K562 (cell line): ENCODE results near the gene DENND6A. TPM values are rescaled to one million over a fixed set of nuclear protein-coding genes. Genes with fewer than 3 reads are reported as not detected.

Experiments used
- BRCA1 ChIP-seq, 2 experiments: fragments of 450-650 bp in 1 of 2; sonication (generic) in 1 of 2; formaldehyde crosslinking in 1 of 2; IDR thresholded peaks; 2 replicates each; pipeline versions ENCODE4 v1.5.0 to v1.6.1; 2017 to 2020; ENCODE audit warnings: mild to moderate bottlenecking in 1 of 2, missing genetic modification reagents in 1 of 2
- DPF2 ChIP-seq: fragments of 450-650 bp; IDR thresholded peaks from 2 replicates; pipeline ENCODE4 v1.6.1; 2016
- E2F3 ChIP-seq: fragments of 250-450 bp; sonication (Bioruptor Pico); IDR thresholded peaks from 2 replicates; pipeline ENCODE4 v1.4.0; 2020; ENCODE audit warnings: mild to moderate bottlenecking
- ETV6 ChIP-seq, 3 experiments: fragments of 150-350 bp in 1 of 3; sonication (generic) in 1 of 3; formaldehyde crosslinking in 1 of 3; IDR thresholded peaks; 2 replicates each; pipeline versions ENCODE4 v1.6.1 to v1.8.0; 2014 to 2022; ENCODE audit warnings: borderline replicate concordance in 2 of 3, low read depth in 2 of 3, antibody characterized with exemption in 1 of 3, low read length in 1 of 3, mild to moderate bottlenecking in 1 of 3, missing genetic modification reagents in 1 of 3
- HMG20A ChIP-seq: fragments of 450-650 bp; formaldehyde crosslinking; conservative IDR thresholded peaks from 2 replicates; pipeline ENCODE4 v1.4.0; 2020; ENCODE audit warnings: mild to moderate bottlenecking, mixed read lengths
- KLF10 ChIP-seq: fragments of 250-450 bp; sonication (Bioruptor Pico); IDR thresholded peaks from 2 replicates; pipeline ENCODE4 v1.6.1; 2021; ENCODE audit warnings: matching md5 sums
- MEF2A ChIP-seq: IDR thresholded peaks from 2 replicates; pipeline ENCODE4 v1.6.1; 2011; ENCODE audit warnings: low read depth, mild to moderate bottlenecking, low read length, moderate library complexity; ENCODE audit not compliant: control insufficient read depth
- NCOA1 ChIP-seq: fragments of 450-650 bp; IDR thresholded peaks from 2 replicates; pipeline ENCODE4 v1.6.1; 2016; ENCODE audit warnings: low read depth
- RB1 ChIP-seq: fragments of 450-650 bp; IDR thresholded peaks from 2 replicates; pipeline ENCODE4 v1.6.1; 2017; ENCODE audit warnings: low read depth, mild to moderate bottlenecking
- RBBP5 ChIP-seq: fragments of 200-600 bp; sonication (generic); IDR thresholded peaks from 2 replicates; pipeline ENCODE4 v1.6.1; 2012; ENCODE audit warnings: borderline replicate concordance, mild to moderate bottlenecking, low read length, control low read depth, inconsistent platforms; ENCODE audit not compliant: insufficient read depth, poor library complexity, severe bottlenecking
- STAT5B ChIP-seq: fragments of 250-450 bp; sonication (Bioruptor Pico); IDR thresholded peaks from 2 replicates; pipeline ENCODE4 v1.8.0; 2021; ENCODE audit warnings: mild to moderate bottlenecking, inconsistent platforms
- ZNF436 ChIP-seq: fragments of 250-450, 450-650 bp; sonication (Bioruptor Pico); formaldehyde crosslinking; IDR thresholded peaks from 2 replicates; pipeline ENCODE4 v1.7.0; 2020; ENCODE audit warnings: mild to moderate bottlenecking
- ZNF699 ChIP-seq: fragments of 250-450 bp; sonication (Bioruptor Pico); IDR thresholded peaks from 2 replicates; pipeline ENCODE4 v1.8.0; 2021; ENCODE audit warnings: mild to moderate bottlenecking, moderate library complexity; ENCODE audit not compliant: insufficient replicate concordance
- ZNF76 ChIP-seq: fragments of 250-450 bp; sonication (Bioruptor Pico); IDR thresholded peaks from 2 replicates; pipeline ENCODE4 v1.4.0; 2020; ENCODE audit warnings: mild to moderate bottlenecking, moderate library complexity, borderline replicate concordance
- polyA plus RNA-seq, 8 experiments: library from polyadenylated mRNA; depleted of rRNA in 4 of 8; stranded (reverse) in 5 of 8; unstranded in 3 of 8; fragments of >200 nt; fragmentation: Nextera tagmentation in 2 of 8; fragmentation: Illumina TruSeq in 1 of 8; extraction: Ambion mirVana in 2 of 8; extraction: Trizol in 1 of 8; gene quantifications; 2 replicates each; pipeline versions ENCODE4 v1.2.1 to v1.2.3, GENCODE V29; 2011 to 2014; ENCODE audit warnings: inconsistent platforms in 1 of 8, missing spikeins in 1 of 8
- total RNA-seq, 7 experiments: library from RNA; depleted of rRNA in 6 of 7; stranded (reverse); fragments of >200 nt in 6 of 7; fragmentation: Illumina TruSeq in 2 of 7; extraction: Trizol in 2 of 7; gene quantifications; 2 replicates each; pipeline versions ENCODE4 v1.2.1 to v1.2.3, GENCODE V29; 2011 to 2021; ENCODE audit warnings: low replicate concordance in 1 of 7
- TF ChIP-seq, protein P1 (sequence below): fragments of 450-650 bp; IDR thresholded peaks from 2 replicates; pipeline ENCODE4 v1.7.1; 2018; ENCODE audit warnings: mild to moderate bottlenecking, low read depth; ENCODE audit not compliant: partially characterized antibody
- TF ChIP-seq, protein P2 (sequence below): fragments of 450-650 bp; formaldehyde crosslinking; IDR thresholded peaks from 2 replicates; pipeline ENCODE4 v1.4.0; 2020; ENCODE audit warnings: mild to moderate bottlenecking
- TF ChIP-seq, protein P3 (sequence below): fragments of 250-450 bp; sonication (Bioruptor Pico); IDR thresholded peaks from 2 replicates; pipeline ENCODE4 v1.5.0; 2021; ENCODE audit warnings: mild to moderate bottlenecking, borderline replicate concordance
- TF ChIP-seq, protein P4 (sequence below): sonication (generic); formaldehyde crosslinking; IDR thresholded peaks from 2 replicates; pipeline ENCODE4 v1.8.0; 2022; ENCODE audit warnings: missing genetic modification reagents, mild to moderate bottlenecking, borderline replicate concordance

Gene DENND6A
- total and polyA plus RNA-seq, 9 of the 15 experiments (the other 6 are each of a cell fraction or from before 2014, with no cell fraction given) = 1.5 to 12.7 (median 7.1) TPM

DNA sequence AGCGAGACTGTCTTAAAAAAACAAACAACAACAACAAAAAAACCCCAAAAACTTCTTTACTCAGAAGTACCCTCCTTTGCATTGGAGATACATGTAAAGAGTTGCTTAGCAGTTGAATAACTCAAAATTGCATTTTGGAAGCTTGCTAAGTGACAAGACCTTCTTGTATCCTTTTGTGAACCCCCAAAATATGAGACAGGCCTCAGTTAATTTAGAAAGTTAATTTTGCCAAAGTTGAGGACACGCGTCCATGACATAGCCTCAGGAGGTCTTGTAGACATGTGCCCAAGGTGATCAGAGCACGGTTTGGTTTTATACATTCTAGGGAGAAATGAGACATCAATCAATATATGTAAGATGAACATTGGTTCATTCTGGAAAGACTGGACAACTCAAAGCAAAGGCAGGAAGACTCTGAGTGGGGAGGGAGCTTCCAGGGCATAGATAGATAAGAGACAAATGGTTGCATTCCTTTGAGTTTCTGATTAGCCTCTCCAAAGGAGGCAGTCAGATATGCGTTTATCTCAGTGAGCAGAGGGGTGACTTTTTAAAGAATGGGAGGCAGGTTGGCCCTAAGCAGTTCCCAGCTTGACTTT is 94.0 kb downstream of the DENND6A start (continued):
- TF ChIP-seq, protein P1, sequence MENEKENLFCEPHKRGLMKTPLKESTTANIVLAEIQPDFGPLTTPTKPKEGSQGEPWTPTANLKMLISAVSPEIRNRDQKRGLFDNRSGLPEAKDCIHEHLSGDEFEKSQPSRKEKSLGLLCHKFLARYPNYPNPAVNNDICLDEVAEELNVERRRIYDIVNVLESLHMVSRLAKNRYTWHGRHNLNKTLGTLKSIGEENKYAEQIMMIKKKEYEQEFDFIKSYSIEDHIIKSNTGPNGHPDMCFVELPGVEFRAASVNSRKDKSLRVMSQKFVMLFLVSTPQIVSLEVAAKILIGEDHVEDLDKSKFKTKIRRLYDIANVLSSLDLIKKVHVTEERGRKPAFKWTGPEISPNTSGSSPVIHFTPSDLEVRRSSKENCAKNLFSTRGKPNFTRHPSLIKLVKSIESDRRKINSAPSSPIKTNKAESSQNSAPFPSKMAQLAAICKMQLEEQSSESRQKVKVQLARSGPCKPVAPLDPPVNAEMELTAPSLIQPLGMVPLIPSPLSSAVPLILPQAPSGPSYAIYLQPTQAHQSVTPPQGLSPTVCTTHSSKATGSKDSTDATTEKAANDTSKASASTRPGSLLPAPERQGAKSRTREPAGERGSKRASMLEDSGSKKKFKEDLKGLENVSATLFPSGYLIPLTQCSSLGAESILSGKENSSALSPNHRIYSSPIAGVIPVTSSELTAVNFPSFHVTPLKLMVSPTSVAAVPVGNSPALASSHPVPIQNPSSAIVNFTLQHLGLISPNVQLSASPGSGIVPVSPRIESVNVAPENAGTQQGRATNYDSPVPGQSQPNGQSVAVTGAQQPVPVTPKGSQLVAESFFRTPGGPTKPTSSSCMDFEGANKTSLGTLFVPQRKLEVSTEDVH = no peak
- TF ChIP-seq ZNF436 (CRISPR knock-in tag) (no peak), RB1 (no peak), BRCA1 (IDR thresholded peaks at IDR 0.05) (no peak), BRCA1 (CRISPR knock-in tag; IDR thresholded peaks at IDR 0.05) (no peak), RBBP5 (no peak), STAT5B (CRISPR knock-in tag) (no peak), E2F3 (CRISPR knock-in tag) (no peak), ZNF699 (CRISPR knock-in tag) (no peak), HMG20A (no peak), MEF2A (no peak), ZNF76 (CRISPR knock-in tag) (no peak), NCOA1 (peak; percentile 48; the same call in 1 of the 2 replicates), KLF10 (CRISPR knock-in tag) (no peak), ETV6 (IDR thresholded peaks at IDR 0.05; ENCODE audit: borderline replicate concordance in 1 of 2, low read depth in 2 of 2, low read length in 1 of 2) (no peak), ETV6 (CRISPR knock-in tag; IDR thresholded peaks at IDR 0.05; ENCODE audit: borderline replicate concordance) (no peak), DPF2 (peak; percentile 95)
- TF ChIP-seq, protein P2, sequence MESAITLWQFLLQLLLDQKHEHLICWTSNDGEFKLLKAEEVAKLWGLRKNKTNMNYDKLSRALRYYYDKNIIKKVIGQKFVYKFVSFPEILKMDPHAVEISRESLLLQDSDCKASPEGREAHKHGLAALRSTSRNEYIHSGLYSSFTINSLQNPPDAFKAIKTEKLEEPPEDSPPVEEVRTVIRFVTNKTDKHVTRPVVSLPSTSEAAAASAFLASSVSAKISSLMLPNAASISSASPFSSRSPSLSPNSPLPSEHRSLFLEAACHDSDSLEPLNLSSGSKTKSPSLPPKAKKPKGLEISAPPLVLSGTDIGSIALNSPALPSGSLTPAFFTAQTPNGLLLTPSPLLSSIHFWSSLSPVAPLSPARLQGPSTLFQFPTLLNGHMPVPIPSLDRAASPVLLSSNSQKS (CRISPR knock-in tag) = no peak
- TF ChIP-seq, protein P3, sequence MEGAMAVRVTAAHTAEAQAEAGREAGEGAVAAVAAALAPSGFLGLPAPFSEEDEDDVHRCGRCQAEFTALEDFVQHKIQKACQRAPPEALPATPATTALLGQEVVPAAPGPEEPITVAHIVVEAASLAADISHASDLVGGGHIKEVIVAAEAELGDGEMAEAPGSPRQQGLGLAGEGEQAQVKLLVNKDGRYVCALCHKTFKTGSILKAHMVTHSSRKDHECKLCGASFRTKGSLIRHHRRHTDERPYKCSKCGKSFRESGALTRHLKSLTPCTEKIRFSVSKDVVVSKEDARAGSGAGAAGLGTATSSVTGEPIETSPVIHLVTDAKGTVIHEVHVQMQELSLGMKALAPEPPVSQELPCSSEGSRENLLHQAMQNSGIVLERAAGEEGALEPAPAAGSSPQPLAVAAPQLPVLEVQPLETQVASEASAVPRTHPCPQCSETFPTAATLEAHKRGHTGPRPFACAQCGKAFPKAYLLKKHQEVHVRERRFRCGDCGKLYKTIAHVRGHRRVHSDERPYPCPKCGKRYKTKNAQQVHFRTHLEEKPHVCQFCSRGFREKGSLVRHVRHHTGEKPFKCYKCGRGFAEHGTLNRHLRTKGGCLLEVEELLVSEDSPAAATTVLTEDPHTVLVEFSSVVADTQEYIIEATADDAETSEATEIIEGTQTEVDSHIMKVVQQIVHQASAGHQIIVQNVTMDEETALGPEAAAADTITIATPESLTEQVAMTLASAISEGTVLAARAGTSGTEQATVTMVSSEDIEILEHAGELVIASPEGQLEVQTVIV (CRISPR knock-in tag) = no peak
- TF ChIP-seq, protein P4, sequence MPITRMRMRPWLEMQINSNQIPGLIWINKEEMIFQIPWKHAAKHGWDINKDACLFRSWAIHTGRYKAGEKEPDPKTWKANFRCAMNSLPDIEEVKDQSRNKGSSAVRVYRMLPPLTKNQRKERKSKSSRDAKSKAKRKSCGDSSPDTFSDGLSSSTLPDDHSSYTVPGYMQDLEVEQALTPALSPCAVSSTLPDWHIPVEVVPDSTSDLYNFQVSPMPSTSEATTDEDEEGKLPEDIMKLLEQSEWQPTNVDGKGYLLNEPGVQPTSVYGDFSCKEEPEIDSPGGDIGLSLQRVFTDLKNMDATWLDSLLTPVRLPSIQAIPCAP = no peak
